Globus pallidus (tissue), 1 donor: Measurements from ENCODE around the gene RSPH1.

Experiments
- DNase-seq: peaks from one replicate; pipeline ENCODE4 v3.0.0-alpha.2; 2015; ENCODE audit warnings: low spot score

RSPH1 gene

GRCh38 chr21:42465008-42465802, 30.8 kb downstream of the RSPH1 start:
- DNase-seq = no peak

- DNase-seq = peak; percentile 57
Observed at GRCh38 chr21:42463861-42464515, 32.0 kb downstream of the RSPH1 start.

- DNase-seq = no peak
Observed at GRCh38 chr21:42461881-42462877, 33.8 kb downstream of the RSPH1 start.

GRCh38 chr21:42461185-42461520, 34.9 kb downstream of the RSPH1 start:
- no peak for DNase-seq

- no peak for DNase-seq
Observed at GRCh38 chr21:42460391-42461184, 35.4 kb downstream of the RSPH1 start.

- DNase-seq = no peak
Observed at GRCh38 chr21:42459546-42460215, 36.3 kb downstream of the RSPH1 start.

- DNase-seq = no peak
Observed at GRCh38 chr21:42459082-42459460, 37.0 kb downstream of the RSPH1 start.

GRCh38 chr21:42456457-42456856, 39.6 kb downstream of the RSPH1 start:
- no peak for DNase-seq

GRCh38 chr21:42455754-42456440, 40.1 kb downstream of the RSPH1 start:
- DNase-seq = no peak

GRCh38 chr21:42455196-42455595, 40.8 kb downstream of the RSPH1 start:
- DNase-seq = no peak

- no peak for DNase-seq
Observed at GRCh38 chr21:42454786-42455185, 41.2 kb downstream of the RSPH1 start.

GRCh38 chr21:42453986-42454570, 41.9 kb downstream of the RSPH1 start:
- DNase-seq = no peak

GRCh38 chr21:42453224-42453985, 42.6 kb downstream of the RSPH1 start:
- no peak for DNase-seq

GRCh38 chr21:42452401-42453223, 43.4 kb downstream of the RSPH1 start:
- no peak for DNase-seq

GRCh38 chr21:42451941-42452340, 44.1 kb downstream of the RSPH1 start:
- no peak for DNase-seq

- no peak for DNase-seq
Observed at GRCh38 chr21:42448686-42449085, 47.3 kb downstream of the RSPH1 start.

- DNase-seq = no peak
Observed at GRCh38 chr21:42447732-42448131, 48.3 kb downstream of the RSPH1 start.

GRCh38 chr21:42447182-42447581, 48.8 kb downstream of the RSPH1 start:
- no peak for DNase-seq
